Neural cell (in vitro differentiated cells): ENCODE data around the gene UBASH3B. TPM values are rescaled to one million over a fixed set of nuclear protein-coding genes. Genes with fewer than 3 reads are reported as not detected.

Source experiments
- H2AFZ ChIP-seq: fragments of 200-600, 300-800 bp; sonication (generic), shearing (Covaris generic); 2 replicates; pipeline ENCODE4 v1.6.0; 2014; ENCODE audit warnings: low read depth, mild to moderate bottlenecking, antibody characterized with exemption, low read length, moderate library complexity
- H3F3A ChIP-seq: fragments of 200-600 bp; shearing (Covaris generic); 2 replicates; pipeline ENCODE4 v1.6.1; 2016; ENCODE audit warnings: mild to moderate bottlenecking, moderate library complexity, mixed read lengths, antibody characterized with exemption, low read length; ENCODE audit not compliant: insufficient read depth, poor library complexity, severe bottlenecking
- H3K27ac ChIP-seq: fragments of 200-600, 300-800 bp; sonication (generic), shearing (Covaris generic); 2 replicates; pipeline ENCODE4 v1.5.1; 2014; ENCODE audit warnings: mild to moderate bottlenecking, low read length, moderate library complexity
- H3K27me3 ChIP-seq: fragments of 300-800, 200-600 bp; sonication (generic), shearing (Covaris generic); 2 replicates; pipeline ENCODE4 v1.6.0; 2014; ENCODE audit warnings: mild to moderate bottlenecking, low read depth, low read length, moderate library complexity; ENCODE audit not compliant: insufficient read depth
- H3K36me3 ChIP-seq: fragments of 300-800, 200-600 bp; sonication (generic), shearing (Covaris generic); 2 replicates; pipeline ENCODE4 v1.5.1; 2014; ENCODE audit warnings: mild to moderate bottlenecking, antibody characterized with exemption, low read length, moderate library complexity; ENCODE audit not compliant: insufficient read depth
- H3K4me2 ChIP-seq: fragments of 300-800, 200-600 bp; sonication (generic), shearing (Covaris generic); 2 replicates; pipeline ENCODE4 v1.6.0; 2014; ENCODE audit warnings: mild to moderate bottlenecking, low read length
- H3K4me3 ChIP-seq: fragments of 300-800, 200-600 bp; sonication (generic), shearing (Covaris generic); 2 replicates; pipeline ENCODE4 v1.5.1; 2014; ENCODE audit warnings: mild to moderate bottlenecking, low read length, moderate library complexity
- H3K79me2 ChIP-seq: fragments of 200-600 bp; shearing (Covaris generic); replicated peaks from 2 replicates; pipeline ENCODE4 v1.6.0; 2014; ENCODE audit warnings: mild to moderate bottlenecking, low read length, moderate library complexity; ENCODE audit not compliant: insufficient read depth
- H3K9ac ChIP-seq: fragments of 300-800, 200-600 bp; sonication (generic), shearing (Covaris generic); 2 replicates; pipeline ENCODE4 v1.6.1; 2016; ENCODE audit warnings: mild to moderate bottlenecking, low read length, mixed read lengths
- H3K9me2 ChIP-seq: fragments of 200-600 bp; shearing (Covaris generic); 2 replicates; pipeline ENCODE4 v1.6.1; 2016; ENCODE audit warnings: mild to moderate bottlenecking, low read length, mixed read lengths; ENCODE audit not compliant: insufficient read depth
- H3K9me3 ChIP-seq: fragments of 200-600, 300-800 bp; sonication (generic), shearing (Covaris generic); 2 replicates; pipeline ENCODE4 v1.6.1; 2016; ENCODE audit warnings: mild to moderate bottlenecking, mixed run types, low read length, moderate library complexity, mixed read lengths
- H4K20me1 ChIP-seq: fragments of 200-600 bp; shearing (Covaris generic); 2 replicates; pipeline ENCODE4 v1.6.1; 2016; ENCODE audit warnings: mild to moderate bottlenecking, mixed run types; ENCODE audit not compliant: insufficient read depth
- EP300 ChIP-seq: fragments of 450-650 bp; conservative IDR thresholded peaks from 2 replicates; pipeline ENCODE4 v1.6.1; 2014; ENCODE audit warnings: antibody characterized with exemption, mild to moderate bottlenecking, moderate library complexity; ENCODE audit not compliant: poor library complexity, severe bottlenecking
- EZH2 ChIP-seq: fragments of 200-600, 300-800 bp; shearing (Covaris generic), sonication (generic); IDR thresholded peaks from 2 replicates; pipeline ENCODE4 v1.6.1; 2014; ENCODE audit warnings: antibody characterized with exemption, low read length, borderline replicate concordance, mild to moderate bottlenecking; ENCODE audit not compliant: insufficient read depth, poor library complexity, severe bottlenecking
- MXI1 ChIP-seq: fragments of 450-650 bp; conservative IDR thresholded peaks from 2 replicates; pipeline ENCODE4 v1.6.1; 2014; ENCODE audit warnings: antibody characterized with exemption, mild to moderate bottlenecking; ENCODE audit not compliant: poor library complexity, severe bottlenecking
- POLR2AphosphoS5 ChIP-seq: IDR thresholded peaks from 2 replicates; pipeline ENCODE4 v1.6.1; 2012
- RAD21 ChIP-seq: fragments of 450-650 bp; conservative IDR thresholded peaks from 2 replicates; pipeline ENCODE4 v1.6.1; 2014; ENCODE audit warnings: antibody characterized with exemption, mild to moderate bottlenecking, moderate library complexity
- SMC3 ChIP-seq: fragments of 450-650 bp; conservative IDR thresholded peaks from 2 replicates; pipeline ENCODE4 v1.6.1; 2014; ENCODE audit warnings: antibody characterized with exemption, mild to moderate bottlenecking, moderate library complexity; ENCODE audit not compliant: poor library complexity
- TAF1 ChIP-seq: IDR thresholded peaks from 2 replicates; pipeline ENCODE4 v1.6.1; 2012; ENCODE audit warnings: low read depth
- polyA plus RNA-seq: library from polyadenylated mRNA; depleted of rRNA; stranded (reverse); fragments of >200 nt; gene quantifications from 2 replicates; pipeline ENCODE4 v1.2.3, GENCODE V29; 2014
- TF ChIP-seq, protein P1 (sequence below): IDR thresholded peaks from 2 replicates; pipeline ENCODE4 v1.6.1; 2012; ENCODE audit warnings: borderline replicate concordance
- TF ChIP-seq, protein P2 (sequence below): fragments of 450-650 bp; IDR thresholded peaks from 2 replicates; pipeline ENCODE4 v1.5.1; 2014; ENCODE audit warnings: antibody characterized with exemption, mild to moderate bottlenecking, moderate library complexity; ENCODE audit not compliant: poor library complexity, severe bottlenecking

The UBASH3B gene
- polyA plus RNA-seq, 1 donor from 2014 or later, result 4.2 TPM

DNA sequence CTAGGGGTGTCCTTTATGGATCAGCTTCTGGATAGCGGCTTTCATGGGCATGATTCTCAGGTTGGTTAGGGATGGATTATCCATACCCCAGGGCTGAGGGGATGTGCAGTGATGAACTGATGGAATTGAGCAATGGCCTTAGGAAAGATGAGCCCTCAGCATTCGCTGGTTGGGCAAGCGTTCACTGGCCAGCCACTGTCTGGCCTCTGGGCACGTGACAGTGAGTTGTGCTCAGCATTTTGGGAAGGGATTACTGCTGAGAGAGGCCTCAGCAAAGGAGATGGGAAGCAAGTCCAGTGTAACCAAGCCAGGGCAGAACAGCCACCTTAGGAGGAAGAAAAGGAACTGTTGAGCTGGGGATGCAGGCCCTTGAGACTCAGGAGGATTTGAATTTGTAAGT, 17.4 kb downstream of the UBASH3B start:
- Histone ChIP-seq H2AFZ (no peak overlapping the region), H3F3A (no peaks in the 10 kb centered on the region), H3K27ac (no peak overlapping the region), H3K9ac (no peak overlapping the region), H3K9me3 (peaks cover 7% of the 10 kb centered on the region), H3K4me2 (no peak overlapping the region), H3K79me2 (no peaks in the 10 kb centered on the region), H3K4me3 (no peak overlapping the region), H4K20me1 (no peaks in the 10 kb centered on the region), H3K36me3 (no peaks in the 10 kb centered on the region), H3K27me3 (no peaks in the 10 kb centered on the region), H3K9me2 (no peaks in the 10 kb centered on the region)
- TF ChIP-seq, protein P1, sequence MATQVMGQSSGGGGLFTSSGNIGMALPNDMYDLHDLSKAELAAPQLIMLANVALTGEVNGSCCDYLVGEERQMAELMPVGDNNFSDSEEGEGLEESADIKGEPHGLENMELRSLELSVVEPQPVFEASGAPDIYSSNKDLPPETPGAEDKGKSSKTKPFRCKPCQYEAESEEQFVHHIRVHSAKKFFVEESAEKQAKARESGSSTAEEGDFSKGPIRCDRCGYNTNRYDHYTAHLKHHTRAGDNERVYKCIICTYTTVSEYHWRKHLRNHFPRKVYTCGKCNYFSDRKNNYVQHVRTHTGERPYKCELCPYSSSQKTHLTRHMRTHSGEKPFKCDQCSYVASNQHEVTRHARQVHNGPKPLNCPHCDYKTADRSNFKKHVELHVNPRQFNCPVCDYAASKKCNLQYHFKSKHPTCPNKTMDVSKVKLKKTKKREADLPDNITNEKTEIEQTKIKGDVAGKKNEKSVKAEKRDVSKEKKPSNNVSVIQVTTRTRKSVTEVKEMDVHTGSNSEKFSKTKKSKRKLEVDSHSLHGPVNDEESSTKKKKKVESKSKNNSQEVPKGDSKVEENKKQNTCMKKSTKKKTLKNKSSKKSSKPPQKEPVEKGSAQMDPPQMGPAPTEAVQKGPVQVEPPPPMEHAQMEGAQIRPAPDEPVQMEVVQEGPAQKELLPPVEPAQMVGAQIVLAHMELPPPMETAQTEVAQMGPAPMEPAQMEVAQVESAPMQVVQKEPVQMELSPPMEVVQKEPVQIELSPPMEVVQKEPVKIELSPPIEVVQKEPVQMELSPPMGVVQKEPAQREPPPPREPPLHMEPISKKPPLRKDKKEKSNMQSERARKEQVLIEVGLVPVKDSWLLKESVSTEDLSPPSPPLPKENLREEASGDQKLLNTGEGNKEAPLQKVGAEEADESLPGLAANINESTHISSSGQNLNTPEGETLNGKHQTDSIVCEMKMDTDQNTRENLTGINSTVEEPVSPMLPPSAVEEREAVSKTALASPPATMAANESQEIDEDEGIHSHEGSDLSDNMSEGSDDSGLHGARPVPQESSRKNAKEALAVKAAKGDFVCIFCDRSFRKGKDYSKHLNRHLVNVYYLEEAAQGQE, result no peak

DNA sequence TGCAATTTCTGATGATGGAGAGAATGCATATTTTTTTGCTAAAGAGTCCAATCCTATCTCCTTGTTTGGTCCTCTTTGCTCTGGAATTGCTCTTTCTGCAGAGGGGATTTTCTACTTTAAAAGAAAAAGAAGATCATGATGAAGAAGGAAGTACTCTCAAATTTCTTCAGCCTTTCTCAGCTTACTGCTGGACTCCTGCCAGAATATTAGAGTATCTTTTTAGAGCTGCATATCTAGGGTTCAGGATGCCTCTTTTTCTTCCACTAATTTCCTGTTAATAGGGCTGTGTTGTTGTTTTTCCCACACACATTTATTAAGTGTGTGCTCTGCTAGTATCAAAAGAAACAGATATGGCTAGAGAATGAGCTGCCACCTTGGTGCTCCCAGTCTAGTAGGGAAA, 18.2 kb downstream of the UBASH3B start:
- peaks cover 5% of the 10 kb centered on the region for H3K9me3 ChIP-seq
- H3K9ac ChIP-seq, result no peak overlapping the region
- H4K20me1 ChIP-seq, result no peaks in the 10 kb centered on the region
- TF ChIP-seq MXI1, result no peak
- no peak for TF ChIP-seq SMC3
- no peak for TF ChIP-seq RAD21
- TF ChIP-seq, protein P1, result no peak
- TF ChIP-seq EZH2, result no peak
- TF ChIP-seq, protein P2, sequence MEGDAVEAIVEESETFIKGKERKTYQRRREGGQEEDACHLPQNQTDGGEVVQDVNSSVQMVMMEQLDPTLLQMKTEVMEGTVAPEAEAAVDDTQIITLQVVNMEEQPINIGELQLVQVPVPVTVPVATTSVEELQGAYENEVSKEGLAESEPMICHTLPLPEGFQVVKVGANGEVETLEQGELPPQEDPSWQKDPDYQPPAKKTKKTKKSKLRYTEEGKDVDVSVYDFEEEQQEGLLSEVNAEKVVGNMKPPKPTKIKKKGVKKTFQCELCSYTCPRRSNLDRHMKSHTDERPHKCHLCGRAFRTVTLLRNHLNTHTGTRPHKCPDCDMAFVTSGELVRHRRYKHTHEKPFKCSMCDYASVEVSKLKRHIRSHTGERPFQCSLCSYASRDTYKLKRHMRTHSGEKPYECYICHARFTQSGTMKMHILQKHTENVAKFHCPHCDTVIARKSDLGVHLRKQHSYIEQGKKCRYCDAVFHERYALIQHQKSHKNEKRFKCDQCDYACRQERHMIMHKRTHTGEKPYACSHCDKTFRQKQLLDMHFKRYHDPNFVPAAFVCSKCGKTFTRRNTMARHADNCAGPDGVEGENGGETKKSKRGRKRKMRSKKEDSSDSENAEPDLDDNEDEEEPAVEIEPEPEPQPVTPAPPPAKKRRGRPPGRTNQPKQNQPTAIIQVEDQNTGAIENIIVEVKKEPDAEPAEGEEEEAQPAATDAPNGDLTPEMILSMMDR, result no peak
- no peak for TF ChIP-seq EP300
- TF ChIP-seq TAF1, result no peak
- TF ChIP-seq POLR2AphosphoS5, result no peak
- no peak overlapping the region for H3K4me3 ChIP-seq
- H3K9me2 ChIP-seq, result no peaks in the 10 kb centered on the region
- no peaks in the 10 kb centered on the region for H3F3A ChIP-seq
- no peaks in the 10 kb centered on the region for H3K79me2 ChIP-seq
- no peak overlapping the region for H3K27ac ChIP-seq
- no peak overlapping the region for H3K4me2 ChIP-seq
- no peak overlapping the region for H2AFZ ChIP-seq
- H3K27me3 ChIP-seq, result no peaks in the 10 kb centered on the region
- no peaks in the 10 kb centered on the region for H3K36me3 ChIP-seq
